COLO668 (cell line): ENCODE data around the gene PSRC1.
A peak's percentile ranks its signal among the peaks of the same experiment; 100 is the strongest.

ENCODE experiments used
- DNase-seq: peaks from one replicate; lab custom pipeline; 2025; ENCODE audit not compliant: unreplicated experiment; lab: John Stamatoyannopoulos, UW

The PSRC1 gene

DNA sequence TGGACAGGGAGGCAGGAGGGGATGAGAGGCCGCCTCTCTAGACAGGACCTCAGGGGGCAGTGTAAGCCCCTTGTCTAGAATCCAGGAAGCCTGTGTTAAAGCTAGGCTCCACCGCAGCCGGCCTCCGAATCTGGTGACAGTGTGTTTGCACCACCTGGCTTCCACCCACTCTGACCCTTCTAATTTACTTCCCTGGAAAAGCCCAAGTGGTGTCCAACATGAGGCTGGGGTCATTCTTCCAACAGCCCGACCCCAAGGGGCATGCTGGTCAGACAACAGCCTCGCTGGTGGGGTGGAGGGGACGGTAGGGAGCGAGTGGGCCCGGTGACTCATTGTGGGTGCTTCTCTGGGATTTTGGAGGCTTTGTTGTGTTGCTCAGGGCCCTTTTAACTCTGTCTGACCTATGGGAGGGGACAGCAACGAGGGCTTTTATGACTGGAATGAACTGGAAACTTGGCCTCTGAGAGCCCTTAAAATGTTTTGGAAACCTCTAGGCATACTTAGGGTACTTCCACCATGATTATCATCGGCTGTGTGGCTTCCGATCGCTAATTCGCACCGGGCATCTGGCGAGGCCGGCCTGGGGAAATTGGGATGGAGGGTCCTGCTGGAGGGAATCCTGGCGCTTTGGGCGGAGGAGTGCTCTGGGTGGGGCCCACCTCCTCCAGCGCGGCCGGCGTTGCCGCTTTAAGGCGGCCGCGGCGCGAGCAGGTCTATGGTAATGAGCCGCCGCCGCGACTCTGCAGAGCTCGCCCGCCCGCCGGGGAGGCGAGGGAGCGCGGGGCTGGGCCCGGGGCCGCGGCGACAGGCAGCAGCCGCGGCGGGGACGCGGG, 33.9 kb downstream of the PSRC1 start, which contains the start of gene CELSR2:
Gene CELSR2 (plus strand): TSS at position 743 of the 833 bp plus-strand sequence. CDS start 541 bp downstream, outside the sequence.
- peak; percentile 95 for DNase-seq

- no peak for DNase-seq
Measured at GRCh38 chr1:109248444-109248796, 34.5 kb downstream of the PSRC1 start.

- no peak for DNase-seq
Measured at GRCh38 chr1:109247401-109248365, 35.3 kb downstream of the PSRC1 start.

- no peak for DNase-seq
Measured at GRCh38 chr1:109246141-109246551, 36.8 kb downstream of the PSRC1 start.

DNA sequence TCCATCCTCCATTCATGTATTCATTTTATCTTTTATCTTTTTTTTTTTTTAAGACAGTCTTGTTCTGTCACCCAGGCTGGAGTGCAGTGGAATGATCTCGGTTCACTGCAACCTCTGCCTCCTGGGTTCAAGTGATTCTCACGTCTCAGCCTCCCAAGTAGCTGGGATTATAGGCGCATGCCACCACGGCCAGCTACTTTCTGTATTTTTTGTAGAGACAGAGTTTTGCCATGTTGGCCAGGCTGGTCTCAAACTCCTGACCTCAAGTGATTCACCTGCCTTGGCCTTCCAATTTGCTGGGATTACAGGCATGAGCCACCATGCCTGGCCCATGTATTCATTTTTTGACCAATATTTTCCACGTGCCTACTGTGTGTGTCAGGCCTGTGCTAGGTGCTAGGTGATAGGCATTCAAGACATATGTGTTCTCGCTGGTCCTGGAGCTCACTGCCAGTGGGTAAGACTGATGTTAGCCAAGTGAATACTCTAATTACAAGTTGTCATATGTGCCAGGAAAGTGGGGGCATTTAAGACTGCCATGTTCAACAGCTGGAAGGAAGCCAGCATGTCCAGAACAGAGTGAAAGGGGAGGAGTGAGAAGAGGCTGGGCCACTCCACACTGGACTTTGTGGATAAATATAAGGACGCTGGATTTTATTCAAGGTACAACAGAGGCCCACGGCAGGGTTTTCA, 38.9 kb downstream of the PSRC1 start:
- DNase-seq = no peak

DNA sequence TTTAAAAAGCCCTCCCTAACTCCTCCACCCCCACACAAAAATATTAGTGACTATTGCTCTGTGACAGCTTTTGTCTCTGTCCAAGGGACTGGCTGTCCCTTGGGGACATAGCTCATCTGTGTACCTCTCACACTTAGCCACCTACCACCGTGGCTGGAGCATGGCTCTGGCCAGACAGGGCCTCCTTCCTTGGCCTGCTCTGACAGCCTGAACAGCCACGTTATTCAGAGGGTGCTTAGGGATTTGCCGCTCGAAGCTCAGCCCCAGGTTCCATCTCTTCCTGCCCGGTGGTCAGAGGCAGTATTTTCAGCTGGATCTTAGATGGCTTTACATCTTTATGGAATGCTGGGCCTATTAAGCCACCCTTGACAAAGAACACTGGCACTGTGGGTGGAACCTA, 39.7 kb downstream of the PSRC1 start:
- DNase-seq = no peak

- no peak for DNase-seq
Measured at GRCh38 chr1:109242387-109242786, 40.6 kb downstream of the PSRC1 start.

DNA sequence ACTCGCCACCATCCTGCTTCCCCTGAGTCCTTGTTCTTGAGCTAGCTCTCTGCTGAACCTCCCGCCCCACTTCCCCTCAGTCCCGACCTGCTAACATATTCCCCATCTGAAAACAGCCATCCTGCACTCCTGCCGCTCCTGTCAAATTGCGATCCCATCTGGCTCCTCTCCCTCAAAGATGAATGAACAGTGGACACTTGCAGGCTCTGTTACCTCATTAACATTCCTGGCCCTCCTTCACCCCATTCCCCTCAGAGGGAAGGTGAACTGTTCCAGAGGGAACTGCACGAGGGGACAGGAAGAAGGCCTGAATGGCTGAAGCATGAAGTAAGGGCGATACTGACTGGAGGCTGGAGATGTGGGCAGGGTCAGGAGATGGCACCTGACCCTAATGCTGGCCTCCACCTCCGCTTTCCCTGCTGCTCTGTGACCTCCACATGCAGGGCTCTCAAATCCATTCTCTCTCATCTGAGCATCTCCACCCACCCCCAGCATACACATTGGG, 41.1 kb downstream of the PSRC1 start:
- no peak for DNase-seq

- DNase-seq = no peak
Measured at GRCh38 chr1:109241344-109241743, 41.6 kb downstream of the PSRC1 start.

- peak; percentile 45 for DNase-seq
Measured at GRCh38 chr1:109240158-109241152, 42.5 kb downstream of the PSRC1 start.

GRCh38 chr1:109239409-109240068, 43.4 kb downstream of the PSRC1 start:
- DNase-seq = peak; percentile 40

GRCh38 chr1:109239047-109239408, 43.9 kb downstream of the PSRC1 start:
- no peak for DNase-seq

DNA sequence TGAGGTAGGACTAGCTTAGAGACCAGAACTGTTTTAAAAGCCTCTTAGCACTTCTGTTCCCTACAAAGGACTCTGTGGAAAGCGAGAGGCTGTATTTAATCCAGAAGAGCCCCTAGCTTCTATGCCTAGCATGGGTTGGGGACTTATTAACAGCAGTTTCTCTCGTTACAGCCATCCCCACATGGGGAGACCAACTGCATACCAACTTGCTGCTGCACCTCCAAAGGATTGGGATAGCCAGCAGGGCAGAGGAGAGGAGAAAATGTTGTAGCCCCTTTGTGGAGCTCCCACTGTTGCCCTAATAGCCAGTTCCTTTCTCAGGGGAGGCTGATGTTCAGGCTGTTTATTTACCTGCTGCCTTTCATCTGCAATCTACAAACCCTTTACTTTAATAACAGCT, 44.6 kb downstream of the PSRC1 start:
- DNase-seq = no peak

- DNase-seq = no peak
Measured at GRCh38 chr1:109237512-109237911, 45.4 kb downstream of the PSRC1 start.

DNA sequence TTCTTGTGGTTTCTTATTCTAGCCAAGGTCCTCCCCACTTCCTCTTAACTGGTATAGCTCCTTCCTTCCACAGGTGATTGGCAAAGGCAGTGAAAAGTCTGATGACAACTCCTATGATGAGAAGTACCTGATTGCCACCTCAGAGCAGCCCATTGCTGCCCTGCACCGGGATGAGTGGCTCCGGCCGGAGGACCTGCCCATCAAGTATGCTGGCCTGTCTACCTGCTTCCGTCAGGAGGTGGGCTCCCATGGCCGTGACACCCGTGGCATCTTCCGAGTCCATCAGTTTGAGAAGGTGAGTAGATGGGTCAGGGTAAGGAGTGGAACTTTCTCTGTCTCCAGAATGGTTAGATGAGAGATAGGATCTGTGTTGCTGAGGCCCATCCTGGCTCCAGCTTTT, 47.8 kb downstream of the PSRC1 start:
- no peak for DNase-seq

DNA sequence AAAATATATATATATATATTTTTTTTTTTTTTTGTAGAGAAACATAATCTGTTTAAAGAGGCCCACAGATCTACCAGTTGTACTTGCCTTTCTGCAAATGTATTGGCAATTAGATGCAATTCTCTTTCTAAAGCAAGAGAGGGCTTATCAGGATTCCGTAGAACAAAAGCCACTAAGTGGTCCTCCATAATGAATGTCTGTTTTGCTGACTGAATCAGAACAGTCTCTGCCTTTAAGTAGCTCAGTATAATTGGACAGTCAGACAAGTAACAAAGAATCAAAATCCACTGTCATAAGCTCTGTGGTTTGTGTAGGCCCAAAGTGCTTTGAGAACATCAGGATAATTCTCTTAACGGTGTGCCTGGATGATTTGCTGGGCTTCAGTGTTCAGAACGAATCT, 51.9 kb downstream of the PSRC1 start:
- no peak for DNase-seq
